Stomach smooth muscle (tissue), 2 donors: ENCODE measurements around the gene PTPN1.
"Not testable (repeated sequence)": the region's sequence is repeated elsewhere in the genome, so short reads cannot be mapped to it uniquely, and the experiment has no call there.

ENCODE experiments used
- H3K27ac ChIP-seq: one replicate; pipeline ENCODE4 v1.7.0; 2013; ENCODE audit warnings: mild to moderate bottlenecking, low read length, inconsistent platforms
- H3K27me3 ChIP-seq, 2 donors: one replicate each; pipeline ENCODE4 v1.7.0; 2013; ENCODE audit warnings: low read length in 2 of 2; ENCODE audit not compliant: insufficient read depth in 2 of 2, control insufficient read depth in 1 of 2
- H3K36me3 ChIP-seq, 2 donors: one replicate each; pipeline ENCODE4 v1.7.0; 2013; ENCODE audit warnings: low read length in 2 of 2; ENCODE audit not compliant: control insufficient read depth in 2 of 2, insufficient read depth in 2 of 2
- H3K4me1 ChIP-seq: one replicate; pipeline ENCODE4 v1.7.0; 2013; ENCODE audit warnings: low read length; ENCODE audit not compliant: control insufficient read depth, insufficient read depth
- H3K4me3 ChIP-seq, 2 donors: one replicate each; pipeline ENCODE4 v1.7.0; 2013; ENCODE audit warnings: low read length in 2 of 2
- H3K9ac ChIP-seq, 2 donors: one replicate each; pipeline ENCODE4 v1.7.0; 2013; ENCODE audit warnings: low read length in 2 of 2, mild to moderate bottlenecking in 1 of 2
- H3K9me3 ChIP-seq, 2 donors: one replicate each; pipeline ENCODE4 v1.7.0; 2013; ENCODE audit warnings: low read length in 2 of 2; ENCODE audit not compliant: control insufficient read depth in 2 of 2
- donor health status: healthy.
- donor health status: Pancreatic carcinoma.

The PTPN1 gene

GRCh38 chr20:50560867-50561266 is 50.7 kb downstream of the PTPN1 start:
- Histone ChIP-seq H3K36me3 (peaks cover 8 to 17% of the 10 kb centered on the region in 2 donors), H3K4me3 (no peak overlapping the region), H3K27me3 (no peaks in the 10 kb centered on the region), H3K9me3 (no peaks in the 10 kb centered on the region), H3K27ac (peak overlapping the region; percentile 53), H3K4me1 (peaks cover 21% of the 10 kb centered on the region), H3K9ac (no peak overlapping the region)

DNA sequence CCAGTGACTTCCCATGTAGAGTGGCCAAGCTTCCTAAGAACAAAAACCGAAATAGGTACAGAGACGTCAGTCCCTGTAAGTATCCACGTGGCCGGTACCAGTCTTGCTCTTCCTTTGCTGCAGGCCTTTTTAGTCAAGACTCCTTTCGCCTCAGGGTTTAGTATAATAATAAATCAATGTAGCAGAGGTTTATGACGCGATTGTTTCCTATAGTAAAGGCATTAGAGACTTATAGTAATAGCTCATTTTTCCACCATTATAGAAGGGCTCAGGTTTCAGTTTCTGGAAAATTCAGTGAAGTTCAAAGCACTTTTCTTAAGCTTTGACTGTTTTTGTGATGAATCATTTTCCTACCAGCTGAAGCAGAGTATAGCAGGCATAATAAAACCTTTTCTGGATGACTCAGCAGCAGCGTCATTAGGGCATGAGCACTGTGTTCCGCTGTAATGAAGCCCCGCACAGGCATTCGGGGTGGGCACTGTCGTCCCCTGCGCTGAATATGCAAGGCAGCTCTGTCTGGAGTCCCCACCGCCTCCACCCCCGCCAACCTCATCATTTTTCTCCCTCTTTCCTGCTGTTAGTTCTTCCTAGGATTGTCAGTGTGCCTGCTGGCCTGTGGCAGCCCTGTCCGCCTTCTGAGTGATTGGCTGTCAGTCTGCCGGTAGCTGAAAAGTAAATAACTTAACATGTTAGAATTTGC is 51.3 kb downstream of the PTPN1 start:
- no peaks in the 10 kb centered on the region for H3K27me3 ChIP-seq
- no peak overlapping the region for H3K4me3 ChIP-seq
- H3K36me3 ChIP-seq = peaks cover 8 to 19% of the 10 kb centered on the region in 2 donors
- H3K4me1 ChIP-seq = peaks cover 21% of the 10 kb centered on the region
- peak overlapping the region; percentile 53 for H3K27ac ChIP-seq
- H3K9me3 ChIP-seq = no peaks in the 10 kb centered on the region
- no peak overlapping the region for H3K9ac ChIP-seq

- no peak overlapping the region for H3K4me3 ChIP-seq
Observed at GRCh38 chr20:50562262-50562701, 52.1 kb downstream of the PTPN1 start.

GRCh38 chr20:50563133-50563944 is 53.2 kb downstream of the PTPN1 start:
- H3K27ac ChIP-seq = no peak overlapping the region
- H3K4me3 ChIP-seq = no peak overlapping the region
- H3K36me3 ChIP-seq = peaks cover 14 to 26% of the 10 kb centered on the region in 2 donors
- H3K4me1 ChIP-seq = peaks cover 21% of the 10 kb centered on the region
- no peaks in the 10 kb centered on the region for H3K9me3 ChIP-seq
- no peaks in the 10 kb centered on the region for H3K27me3 ChIP-seq
- H3K9ac ChIP-seq = no peak overlapping the region

More at GRCh38 chr20:50562262-50562701, 52.1 kb downstream of the PTPN1 start:
- H3K9me3 ChIP-seq = no peaks in the 10 kb centered on the region
- H3K36me3 ChIP-seq = peaks cover 11 to 21% of the 10 kb centered on the region in 2 donors
- H3K9ac ChIP-seq = no peak overlapping the region
- H3K4me1 ChIP-seq = peaks cover 21% of the 10 kb centered on the region
- H3K27me3 ChIP-seq = no peaks in the 10 kb centered on the region
- peak overlapping the region; percentile 53 for H3K27ac ChIP-seq

- Histone ChIP-seq H3K27me3 (no peaks in the 10 kb centered on the region), H3K4me1 (peaks cover 15% of the 10 kb centered on the region), H3K36me3 (peaks cover 22 to 37% of the 10 kb centered on the region in 2 donors)
Observed at GRCh38 chr20:50565383-50565782, 55.2 kb downstream of the PTPN1 start.

DNA sequence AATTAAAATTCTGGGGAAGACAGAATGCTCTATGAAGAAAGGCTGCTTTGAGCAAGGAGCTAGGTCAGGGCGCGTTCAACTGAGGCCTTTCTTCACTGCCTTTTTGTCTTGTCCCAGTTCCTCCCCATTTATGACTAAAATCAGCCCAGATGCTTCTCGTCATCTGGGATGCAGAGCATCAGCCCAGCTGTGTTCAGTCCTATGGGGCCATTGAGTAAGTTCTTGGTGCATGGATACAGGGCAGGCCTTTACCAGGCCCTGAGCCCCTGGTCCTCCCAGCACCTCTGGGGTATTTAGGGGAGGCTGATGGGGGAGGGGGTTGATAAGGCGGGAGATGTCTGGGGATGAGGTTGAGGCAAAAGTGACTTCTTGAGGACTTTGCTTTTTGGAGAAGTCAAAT is 55.7 kb downstream of the PTPN1 start:
- Histone ChIP-seq H3K36me3 (peaks cover 22 to 38% of the 10 kb centered on the region in 2 donors), H3K4me1 (peaks cover 14% of the 10 kb centered on the region), H3K4me3 (no peak overlapping the region), H3K9ac (no peak overlapping the region), H3K27me3 (no peaks in the 10 kb centered on the region), H3K9me3 (no peaks in the 10 kb centered on the region), H3K27ac (no peak overlapping the region)

More at GRCh38 chr20:50565383-50565782, 55.2 kb downstream of the PTPN1 start:
- Histone ChIP-seq H3K4me3 (no peak overlapping the region), H3K9me3 (no peaks in the 10 kb centered on the region), H3K27ac (no peak overlapping the region), H3K9ac (no peak overlapping the region)

GRCh38 chr20:50567860-50568548 is 57.8 kb downstream of the PTPN1 start:
- no peak overlapping the region for H3K27ac ChIP-seq
- H3K36me3 ChIP-seq = peaks cover 13 to 26% of the 10 kb centered on the region in 2 donors
- H3K4me3 ChIP-seq = no peak overlapping the region

GRCh38 chr20:50568549-50568942 is 58.4 kb downstream of the PTPN1 start:
- Histone ChIP-seq H3K9me3 (no peaks in the 10 kb centered on the region), H3K4me1 (peaks cover 13% of the 10 kb centered on the region), H3K9ac (no peak overlapping the region), H3K4me3 (no peak overlapping the region), H3K27me3 (no peaks in the 10 kb centered on the region), H3K36me3 (peaks cover 13 to 26% of the 10 kb centered on the region in 2 donors), H3K27ac (no peak overlapping the region)

More at GRCh38 chr20:50567860-50568548, 57.8 kb downstream of the PTPN1 start:
- no peak overlapping the region for H3K9ac ChIP-seq
- no peaks in the 10 kb centered on the region for H3K27me3 ChIP-seq
- no peaks in the 10 kb centered on the region for H3K9me3 ChIP-seq
- peaks cover 7% of the 10 kb centered on the region for H3K4me1 ChIP-seq

DNA sequence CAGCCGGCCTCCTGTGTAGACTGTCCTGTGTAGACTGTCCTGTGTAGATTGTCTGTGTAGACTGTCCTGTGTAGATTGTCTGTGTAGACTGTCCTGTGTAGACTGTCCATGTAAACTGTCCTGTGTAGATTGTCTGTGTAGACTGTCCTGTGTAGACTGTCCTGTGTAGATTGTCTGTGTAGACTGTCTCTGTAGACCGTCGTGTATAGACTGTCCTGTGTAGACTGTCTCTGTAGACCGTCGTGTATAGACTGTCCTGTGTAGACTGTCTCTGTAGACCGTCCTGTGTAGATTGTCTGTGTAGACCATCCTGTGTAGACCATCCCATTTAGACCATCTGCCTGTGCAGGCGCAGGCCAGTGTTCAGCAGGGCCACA is 59.3 kb downstream of the PTPN1 start:
- peaks cover 16 to 31% of the 10 kb centered on the region in 2 donors for H3K36me3 ChIP-seq
- not testable (repeated sequence) for H3K9ac ChIP-seq, H3K27me3 ChIP-seq

More for the DNA sequence above, 59.3 kb downstream of the PTPN1 start:
- not testable (repeated sequence) for H3K4me3 ChIP-seq, H3K9me3 ChIP-seq, H3K27ac ChIP-seq
- H3K4me1 ChIP-seq = peaks cover 13% of the 10 kb centered on the region
